ENCODE measurements around the gene WDR90. TPM values are rescaled to one million over a fixed set of nuclear protein-coding genes. Genes with fewer than 3 reads are reported as not detected.

The WDR90 gene
- total and polyA plus RNA-seq, 12 donors = 3.0 to 162 (median 26.9) TPM

DNA sequence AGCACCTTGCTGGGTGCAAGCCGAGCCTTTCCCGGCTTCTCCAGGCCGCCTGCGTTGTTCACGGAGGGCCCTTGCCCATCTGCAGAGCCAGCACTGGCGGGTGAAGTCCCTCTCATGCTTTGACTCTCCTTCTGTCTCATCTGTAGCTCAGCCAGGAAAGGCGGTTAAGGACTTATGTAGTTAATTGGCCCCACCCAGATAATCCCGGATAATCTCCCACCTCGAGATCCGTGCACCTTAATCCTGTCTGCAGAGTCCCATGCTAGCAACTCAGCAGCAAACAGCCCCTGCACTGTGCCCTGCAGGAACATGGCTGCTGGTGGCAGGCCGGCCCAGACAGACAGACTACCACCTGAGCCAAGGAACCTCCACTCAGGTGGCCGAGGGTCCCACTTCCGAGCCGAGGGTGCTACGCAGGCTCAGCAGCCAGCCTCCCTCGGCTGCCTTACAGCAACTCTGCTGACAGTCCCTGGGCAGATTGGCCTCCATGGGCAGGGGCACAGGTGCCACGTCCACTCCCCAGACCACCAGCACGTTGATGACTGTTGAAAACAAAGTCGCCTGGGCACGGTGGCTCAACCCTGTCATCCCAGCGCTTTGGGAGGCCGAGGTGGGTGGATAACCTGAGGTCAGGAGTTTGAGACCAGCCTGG lies 42.4 kb upstream of the WDR90 start:
- intact Hi-C loops (cut with DNase I) = no loop called here
- no peak for TF ChIP-seq POLR2A (IDR thresholded peaks at IDR 0.05)
- TF ChIP-seq, protein P1, sequence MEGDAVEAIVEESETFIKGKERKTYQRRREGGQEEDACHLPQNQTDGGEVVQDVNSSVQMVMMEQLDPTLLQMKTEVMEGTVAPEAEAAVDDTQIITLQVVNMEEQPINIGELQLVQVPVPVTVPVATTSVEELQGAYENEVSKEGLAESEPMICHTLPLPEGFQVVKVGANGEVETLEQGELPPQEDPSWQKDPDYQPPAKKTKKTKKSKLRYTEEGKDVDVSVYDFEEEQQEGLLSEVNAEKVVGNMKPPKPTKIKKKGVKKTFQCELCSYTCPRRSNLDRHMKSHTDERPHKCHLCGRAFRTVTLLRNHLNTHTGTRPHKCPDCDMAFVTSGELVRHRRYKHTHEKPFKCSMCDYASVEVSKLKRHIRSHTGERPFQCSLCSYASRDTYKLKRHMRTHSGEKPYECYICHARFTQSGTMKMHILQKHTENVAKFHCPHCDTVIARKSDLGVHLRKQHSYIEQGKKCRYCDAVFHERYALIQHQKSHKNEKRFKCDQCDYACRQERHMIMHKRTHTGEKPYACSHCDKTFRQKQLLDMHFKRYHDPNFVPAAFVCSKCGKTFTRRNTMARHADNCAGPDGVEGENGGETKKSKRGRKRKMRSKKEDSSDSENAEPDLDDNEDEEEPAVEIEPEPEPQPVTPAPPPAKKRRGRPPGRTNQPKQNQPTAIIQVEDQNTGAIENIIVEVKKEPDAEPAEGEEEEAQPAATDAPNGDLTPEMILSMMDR (IDR thresholded peaks at IDR 0.05) = no peak
- no peaks in the 10 kb centered on the region for H3K27me3 ChIP-seq
- DNase-seq = no peak
- no peak overlapping the region for H3K4me3 ChIP-seq
- H3K9me3 ChIP-seq (replicated peaks in 1 of 3) = no peaks in the 10 kb centered on the region
- H3K4me1 ChIP-seq (replicated peaks in 1 of 2) = no peaks in the 10 kb centered on the region
- 93 to 98% (median 97%) methylated on average over 17 to 22 of the region's 22 CpGs for WGBS, 4 donors
- no peak overlapping the region for H3K27ac ChIP-seq
- H3K36me3 ChIP-seq (replicated peaks in 1 of 2) = no peaks in the 10 kb centered on the region

DNA sequence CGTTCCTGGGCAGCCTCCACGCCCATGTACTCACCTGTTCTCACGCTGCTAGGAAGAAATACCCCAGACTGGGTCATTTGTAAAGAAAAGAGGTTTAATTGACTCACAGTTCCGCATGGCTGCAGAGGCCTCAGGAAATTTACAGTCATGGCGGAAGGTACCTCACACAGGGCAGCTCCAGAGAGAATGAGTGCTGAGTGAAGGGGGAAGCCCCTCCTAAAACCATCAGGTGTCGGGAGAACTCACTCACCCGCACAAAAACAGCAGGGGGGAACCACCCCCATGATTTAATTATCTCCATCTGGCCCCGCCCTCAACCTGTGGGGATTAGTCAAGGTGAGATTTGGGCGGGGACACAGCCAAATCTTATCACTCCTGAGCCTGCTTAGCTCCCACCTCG lies 41.1 kb upstream of the WDR90 start:
- Histone ChIP-seq H3K9me3 (replicated peaks in 1 of 3) (no peaks in the 10 kb centered on the region), H3K27me3 (no peaks in the 10 kb centered on the region), H3K27ac (no peak overlapping the region), H3K4me3 (no peak overlapping the region), H3K4me1 (replicated peaks in 1 of 2) (no peaks in the 10 kb centered on the region), H3K36me3 (replicated peaks in 1 of 2) (no peaks in the 10 kb centered on the region)
- 86 to 93% (median 91%) methylated on average over 6 to 10 of the region's 10 CpGs for WGBS, 4 donors
- no peak for DNase-seq
- no peak for TF ChIP-seq POLR2A (IDR thresholded peaks at IDR 0.05)
- TF ChIP-seq, protein P1 (IDR thresholded peaks at IDR 0.05) = no peak
- intact Hi-C loops (cut with DNase I) = no loop called here

DNA sequence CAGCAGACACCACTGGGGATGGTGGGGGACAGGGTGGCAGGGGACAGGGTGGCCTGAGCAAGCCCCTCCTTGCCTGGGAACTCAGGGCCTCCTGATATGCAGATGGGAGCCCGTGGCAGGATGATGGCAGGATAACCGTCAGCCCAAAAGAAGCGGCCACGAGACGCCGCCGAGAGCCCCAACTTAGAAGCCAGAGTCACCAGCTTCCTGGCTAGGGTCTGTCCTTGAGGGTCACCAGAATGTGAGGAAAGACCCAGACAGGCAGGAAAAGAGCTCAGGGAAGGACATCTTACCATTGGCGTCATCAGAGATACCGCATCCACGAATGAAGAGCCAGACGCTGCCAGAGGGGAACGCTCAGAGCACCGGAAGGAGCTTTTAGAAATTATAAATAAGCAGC lies 39.8 kb upstream of the WDR90 start:
- Histone ChIP-seq H3K27me3 (no peaks in the 10 kb centered on the region), H3K9me3 (replicated peaks in 1 of 3) (no peaks in the 10 kb centered on the region), H3K4me3 (no peak overlapping the region), H3K36me3 (replicated peaks in 1 of 2) (no peaks in the 10 kb centered on the region), H3K27ac (no peak overlapping the region), H3K4me1 (replicated peaks in 1 of 2) (no peaks in the 10 kb centered on the region)
- 79 to 85% (median 81%) methylated on average over 12 to 13 of the region's 13 CpGs for WGBS, 4 donors
- TF ChIP-seq POLR2A (IDR thresholded peaks at IDR 0.05) = no peak
- TF ChIP-seq, protein P1 (IDR thresholded peaks at IDR 0.05) = no peak
- DNase-seq = no peak
- intact Hi-C loops (cut with DNase I) = no loop called here

DNA sequence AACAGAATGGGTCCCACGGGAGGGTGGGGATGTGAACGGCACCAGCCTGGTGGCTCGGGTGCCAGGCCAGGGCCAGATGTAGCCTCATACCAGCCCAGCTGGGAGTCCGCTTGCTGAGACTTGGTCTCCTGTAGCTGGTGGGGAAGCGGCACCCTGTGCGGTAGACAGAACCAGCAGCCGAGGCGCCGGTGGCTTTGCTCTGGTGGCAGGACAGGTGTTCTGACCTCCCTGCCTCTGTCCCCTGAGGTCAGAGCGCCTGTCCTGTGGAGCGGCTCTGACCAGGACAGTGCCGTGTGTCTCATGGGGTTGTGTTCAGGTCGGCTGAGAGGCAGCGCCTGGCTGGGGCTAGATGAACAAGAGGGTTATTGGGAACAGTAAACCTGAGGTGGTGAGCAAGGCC lies 39.2 kb upstream of the WDR90 start:
- no peak for DNase-seq
- H3K27ac ChIP-seq = no peak overlapping the region
- H3K4me1 ChIP-seq (replicated peaks in 1 of 2) = no peaks in the 10 kb centered on the region
- intact Hi-C loops (cut with DNase I) = no loop called here
- H3K36me3 ChIP-seq (replicated peaks in 1 of 2) = no peaks in the 10 kb centered on the region
- H3K9me3 ChIP-seq (replicated peaks in 1 of 3) = no peaks in the 10 kb centered on the region
- H3K4me3 ChIP-seq = no peak overlapping the region
- TF ChIP-seq, protein P1 (IDR thresholded peaks at IDR 0.05) = no peak
- TF ChIP-seq POLR2A (IDR thresholded peaks at IDR 0.05) = no peak
- H3K27me3 ChIP-seq = no peaks in the 10 kb centered on the region
- WGBS, 4 donors = 91 to 93% (median 92%) methylated on average over 9 to 14 of the region's 14 CpGs

All from adrenal gland (tissue), 12 donors.